NCI-H510A (cell line): ENCODE results near the gene SIGLEC14.

Source experiments
- DNase-seq: peaks from one replicate; lab custom pipeline; 2025; lab: John Stamatoyannopoulos, UW

Gene SIGLEC14

GRCh38 chr19:51614789-51615188, 31.8 kb downstream of the SIGLEC14 start:
- no peak for DNase-seq

- DNase-seq, result no peak
Observed at GRCh38 chr19:51610576-51610975, 36.0 kb downstream of the SIGLEC14 start.

GRCh38 chr19:51607920-51608562, 38.6 kb downstream of the SIGLEC14 start:
- DNase-seq, result no peak

DNA sequence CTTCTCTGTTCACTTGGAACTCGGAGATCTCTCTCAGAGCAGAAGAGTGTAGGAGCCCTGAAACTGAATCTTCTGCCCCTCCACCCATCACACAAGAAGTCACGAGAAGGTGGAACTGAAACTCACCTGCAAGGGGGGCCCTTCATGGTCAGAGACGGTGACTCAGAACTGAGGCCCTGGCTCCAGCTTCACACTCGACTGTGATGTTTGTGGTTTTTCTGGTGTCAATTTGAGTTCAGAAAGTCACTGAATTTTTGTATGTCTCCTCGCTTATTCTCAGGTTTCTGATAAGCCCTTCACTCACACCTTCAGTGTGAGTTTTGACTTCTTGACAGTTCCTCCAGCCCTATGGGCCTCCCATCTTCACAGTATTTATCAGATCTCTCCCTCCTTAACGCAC, 39.5 kb downstream of the SIGLEC14 start:
- DNase-seq, result no peak

DNA sequence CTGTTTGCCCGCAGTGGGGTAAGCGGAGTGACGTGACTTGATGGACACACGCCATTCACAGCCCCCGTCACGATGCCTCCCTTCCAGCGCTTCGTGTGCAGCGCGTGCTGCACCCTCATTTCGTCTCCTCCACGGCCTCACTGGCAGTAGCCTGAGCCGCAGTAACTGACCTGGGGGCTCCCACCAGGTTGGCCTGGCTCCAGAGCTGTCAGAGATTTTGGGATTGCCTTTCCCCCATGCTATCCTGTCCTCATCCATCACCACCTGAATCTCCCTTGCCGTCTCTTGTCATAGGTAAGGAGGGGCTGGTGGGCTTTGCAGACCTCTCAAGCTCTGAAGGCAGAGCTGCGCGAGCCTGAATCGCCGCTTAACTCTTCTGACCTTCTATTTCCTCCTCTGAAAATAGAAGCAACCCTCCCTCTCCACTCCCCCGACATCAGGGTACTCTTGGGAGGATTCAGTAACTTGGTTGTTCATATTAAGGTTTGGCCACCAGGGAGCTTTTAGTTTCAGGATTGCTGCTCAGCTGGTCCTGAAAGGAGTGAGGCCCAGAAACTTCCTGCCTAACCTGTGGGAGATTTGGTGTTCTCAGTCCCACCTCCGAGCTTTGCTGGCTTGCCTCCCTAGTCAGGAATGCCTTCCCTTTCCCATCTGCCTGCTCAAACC, 44.3 kb downstream of the SIGLEC14 start:
- DNase-seq, result no peak

- DNase-seq, result no peak
Observed at GRCh38 chr19:51600940-51601580, 45.6 kb downstream of the SIGLEC14 start.

DNA sequence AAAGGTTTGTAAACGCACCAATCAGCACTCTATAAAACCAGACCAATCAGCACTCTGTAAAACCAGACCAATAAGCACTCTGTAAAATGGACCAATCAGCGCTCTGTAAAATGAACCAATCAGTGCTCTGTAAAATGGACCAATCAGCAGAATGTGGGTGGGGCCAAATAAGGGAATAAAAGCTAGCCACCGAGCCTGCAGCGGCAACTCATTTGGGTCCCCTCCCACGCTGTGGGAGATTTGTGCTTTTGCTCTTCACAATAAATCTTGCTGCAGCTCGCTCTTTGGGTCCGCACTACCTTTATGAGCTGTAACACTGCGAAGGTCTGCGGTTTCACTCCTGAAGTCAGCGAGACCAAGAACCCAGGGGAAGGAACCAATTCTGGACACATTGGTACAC, 47.5 kb downstream of the SIGLEC14 start:
- DNase-seq, result no peak

- DNase-seq, result no peak
Observed at GRCh38 chr19:51598159-51598915, 48.3 kb downstream of the SIGLEC14 start.

GRCh38 chr19:51595190-51596175, 51.1 kb downstream of the SIGLEC14 start:
- DNase-seq, result no peak

- no peak for DNase-seq
Observed at GRCh38 chr19:51594774-51595109, 51.9 kb downstream of the SIGLEC14 start.

DNA sequence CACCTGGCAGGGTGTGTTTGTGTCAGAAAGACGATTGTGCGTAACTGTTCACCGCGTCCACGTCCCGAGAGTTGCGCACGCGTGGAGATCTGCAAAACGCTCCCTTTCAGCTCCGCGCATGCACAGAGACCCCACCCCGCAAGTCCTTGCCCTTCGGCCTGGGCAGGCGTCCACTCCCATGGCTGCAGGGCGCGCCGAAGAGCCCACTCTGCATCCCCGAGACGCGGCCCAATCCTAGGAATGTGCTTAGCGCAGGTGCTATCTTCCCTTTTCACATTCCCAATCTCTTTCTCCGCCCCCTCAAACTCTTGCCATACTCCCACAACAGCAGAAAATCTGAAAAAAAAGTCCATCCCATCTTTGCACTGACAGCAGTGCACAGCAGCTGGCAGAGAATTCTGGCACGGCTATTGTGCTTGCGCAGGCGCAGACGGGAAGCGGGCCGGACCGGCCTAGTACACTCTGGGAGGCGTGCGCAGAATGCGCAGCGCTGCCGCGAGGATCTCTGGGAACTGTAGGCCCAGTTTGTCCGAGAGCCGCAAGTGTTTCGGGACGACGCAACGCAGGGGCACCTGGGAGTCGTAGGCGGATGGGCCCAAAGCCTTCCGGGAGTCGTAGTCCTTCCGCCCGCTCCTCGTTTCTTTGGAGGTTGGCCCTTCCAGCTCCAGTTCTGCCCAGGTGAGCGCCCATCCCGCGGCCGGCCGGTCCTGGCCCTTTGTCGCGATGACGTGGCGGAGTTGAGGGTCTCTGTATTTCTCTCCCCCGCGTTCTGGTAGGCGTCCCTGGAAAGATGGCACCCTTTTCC, 52.5 kb downstream of the SIGLEC14 start:
- DNase-seq, result peak; percentile 77

- DNase-seq, result no peak
Observed at GRCh38 chr19:51593138-51593890, 53.3 kb downstream of the SIGLEC14 start.
